Panc1 (cell line): ENCODE measurements around the gene NOL3. TPM values are rescaled to one million over a fixed set of nuclear protein-coding genes. Genes with fewer than 3 reads are reported as not detected.

Experiments
- ATAC-seq: fragments of 200-7000 bp; cut with Tn5 transposase; 2 replicates; pipeline ENCODE4 v1.9.1; 2020; ENCODE audit warnings: mild to moderate bottlenecking, moderate library complexity
- BruUV-seq: library from RNA; stranded (reverse); fragments of 400-500 nt; replicated peaks from 2 replicates; lab custom pipeline; 2021; lab: Mats Ljungman, UMichigan
- CTCF ChIA-PET: fragments of 300-600 bp; sonication (Branson Sonifier 250); formaldehyde crosslinking; loops from one replicate; lab custom pipeline; 2022; ENCODE audit warnings: antibody characterized with exemption; lab: Charles Lee
- POLR2A ChIA-PET: fragments of 300-600 bp; sonication (Branson Sonifier 250); formaldehyde crosslinking; loops from one replicate; lab custom pipeline; 2022; ENCODE audit warnings: antibody characterized with exemption; lab: Charles Lee
- DNase-seq: peaks from one replicate; pipeline ENCODE4 v3.0.0-alpha.2; 2010; ENCODE audit warnings: low read depth, low spot score
- H3K27ac ChIP-seq: 2 replicates; pipeline ENCODE4 v1.5.1; 2011; ENCODE audit warnings: mild to moderate bottlenecking, low read length, inconsistent platforms
- H3K27me3 ChIP-seq: fragments of 200-500 bp; sonication (Bioruptor generic); 2 replicates; pipeline ENCODE4 v1.6.0; 2014; ENCODE audit warnings: low read length, inconsistent platforms; ENCODE audit not compliant: control insufficient read depth, insufficient read depth
- H3K36me3 ChIP-seq: fragments of 200-500 bp; sonication (Bioruptor generic); 2 replicates; pipeline ENCODE4 v1.5.1; 2014; ENCODE audit warnings: inconsistent platforms, mild to moderate bottlenecking, low read length, moderate library complexity; ENCODE audit not compliant: control insufficient read depth, insufficient read depth
- H3K4me1 ChIP-seq: 2 replicates; pipeline ENCODE4 v1.5.1; 2011; ENCODE audit warnings: inconsistent platforms, mild to moderate bottlenecking, low read length, moderate library complexity; ENCODE audit not compliant: control insufficient read depth, insufficient read depth
- H3K4me3 ChIP-seq, 2 experiments: 2 replicates each; pipeline ENCODE4 v1.5.1; 2011 to 2012; ENCODE audit warnings: low read depth in 2 of 2, low read length in 2 of 2, mild to moderate bottlenecking in 2 of 2, inconsistent platforms in 1 of 2, moderate library complexity in 1 of 2
- H3K9me3 ChIP-seq: fragments of 200-500 bp; sonication (Bioruptor generic); 2 replicates; pipeline ENCODE4 v1.5.1; 2014; ENCODE audit warnings: low read depth, mild to moderate bottlenecking, inconsistent platforms, low read length, moderate library complexity; ENCODE audit not compliant: control insufficient read depth, insufficient read depth
- CTCF ChIP-seq: fragments of 450-650 bp; IDR thresholded peaks from 2 replicates; pipeline ENCODE4 v1.5.1; 2017; ENCODE audit warnings: mild to moderate bottlenecking
- POLR2AphosphoS5 ChIP-seq: IDR thresholded peaks from 2 replicates; pipeline ENCODE4 v1.6.1; 2012; ENCODE audit warnings: mild to moderate bottlenecking, low read depth, low read length, moderate library complexity
- REST ChIP-seq, 2 experiments: IDR thresholded peaks; 2 replicates each; pipeline ENCODE4 v1.6.1; 2011 to 2012; ENCODE audit warnings: low read depth in 2 of 2, control low read depth in 1 of 2, low read length in 1 of 2, mild to moderate bottlenecking in 1 of 2, moderate library complexity in 1 of 2; ENCODE audit not compliant: insufficient read depth in 1 of 2
- SIN3A ChIP-seq: IDR thresholded peaks from 2 replicates; pipeline ENCODE4 v1.6.1; 2012; ENCODE audit warnings: low read depth, mild to moderate bottlenecking, low read length, moderate library complexity, borderline replicate concordance; ENCODE audit not compliant: insufficient read depth
- TCF7L2 ChIP-seq: IDR thresholded peaks from 2 replicates; pipeline ENCODE4 v1.6.1; 2011; ENCODE audit warnings: mild to moderate bottlenecking, low read depth, low read length, inconsistent platforms
- in situ Hi-C: cut with HindIII; loops from 2 replicates; pipeline ENCODE4 v1.10.0; 2016; ENCODE audit warnings: low sequenced_read_pairs, low pct_unique_long_range_greater_than_20kb
- intact Hi-C: fragments of 100-400 bp; cut with micrococcal nuclease; formaldehyde crosslinking; loops from one replicate; pipeline ENCODE4 v1.10.0; 2022; ENCODE audit not compliant: unreplicated experiment
- total RNA-seq: library from RNA; stranded (reverse); gene quantifications from one replicate; pipeline ENCODE4 v1.2.1, GENCODE V29; 2021; ENCODE audit not compliant: unreplicated experiment

The NOL3 gene
- total RNA-seq, 1 experiment from 2014 or later = 27.9 TPM

DNA sequence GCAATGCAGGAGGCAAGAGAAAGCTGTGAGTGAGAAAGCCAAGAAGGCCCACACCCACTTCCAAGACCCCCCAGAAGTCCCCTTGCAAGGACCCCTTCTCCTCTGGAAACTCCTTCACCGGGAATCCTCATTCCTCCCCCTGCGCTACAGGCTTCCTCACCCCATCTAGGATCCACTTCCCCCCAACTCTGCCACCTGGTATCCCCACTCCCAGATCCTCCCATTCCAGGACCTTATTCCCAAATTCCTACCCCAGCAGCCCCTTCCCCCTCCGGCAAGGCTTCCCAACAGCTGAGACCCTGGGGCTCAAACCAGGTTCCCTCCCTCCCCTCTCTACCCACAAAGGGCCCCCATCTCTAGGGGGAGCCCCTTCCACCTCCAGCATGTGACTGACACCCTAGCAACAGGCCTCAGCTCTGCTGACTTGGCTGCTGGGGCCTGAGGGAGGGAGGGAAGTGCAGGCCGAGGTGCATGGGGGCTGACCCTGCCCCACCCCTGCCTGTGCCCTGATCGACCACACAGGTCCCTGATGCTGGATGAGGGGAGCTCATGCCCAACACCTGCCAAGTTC lies 3.7 kb upstream of the NOL3 start:
- ChIA-PET POLR2A (no interaction called here), CTCF (no interaction called here)
- Histone ChIP-seq H3K9me3 (no peaks in the 10 kb centered on the region), H3K27ac (no peak overlapping the region), H3K27me3 (no peaks in the 10 kb centered on the region), H3K4me1 (peaks cover 14% of the 10 kb centered on the region), H3K4me3 (no peak overlapping the region), H3K36me3 (no peaks in the 10 kb centered on the region; the same call in 1 of the 2 replicates)
- TF ChIP-seq SIN3A (no peak), TCF7L2 (no peak), CTCF (no peak), REST (IDR thresholded peaks at IDR 0.05; ENCODE audit: insufficient read depth in 1 of 2, low read depth in 2 of 2, low read length in 1 of 2) (no peak), POLR2AphosphoS5 (no peak)
- DNase-seq = no peak
- intact Hi-C loops = no loop called here
- BruUV-seq = no TSS peak
- no peak for ATAC-seq
- in situ Hi-C loops = no loop called here

GRCh38 chr16:67167588-67167987 lies 2.8 kb upstream of the NOL3 start:
- TF ChIP-seq POLR2AphosphoS5 = no peak
- TF ChIP-seq TCF7L2 = no peak
- TF ChIP-seq SIN3A = no peak
- TF ChIP-seq REST (IDR thresholded peaks at IDR 0.05; ENCODE audit: insufficient read depth in 1 of 2, low read depth in 2 of 2, low read length in 1 of 2) = no peak
- no peak for TF ChIP-seq CTCF
- in situ Hi-C loops (no loop called here), intact Hi-C loops (no loop called here)
- ChIA-PET CTCF (no interaction called here), POLR2A (no interaction called here)
- Histone ChIP-seq H3K4me3 (no peak overlapping the region), H3K36me3 (no peaks in the 10 kb centered on the region; the same call in 1 of the 2 replicates), H3K27me3 (no peaks in the 10 kb centered on the region), H3K4me1 (peaks cover 14% of the 10 kb centered on the region), H3K27ac (no peak overlapping the region), H3K9me3 (no peaks in the 10 kb centered on the region)
- no peak for ATAC-seq
- DNase-seq = no peak
- BruUV-seq = no TSS peak
